ENCODE data around the gene ARHGAP4. TPM values are rescaled to one million over a fixed set of nuclear protein-coding genes. Genes with fewer than 3 reads are reported as not detected.

The ARHGAP4 gene
- total RNA-seq, 4 donors from 2014 or later, result 44.9 to 52.4 (median 49.9) TPM

GRCh38 chrX:153945956-153946943 is 20.2 kb upstream of the ARHGAP4 start:
- intact Hi-C loops (cut with DNase I; ENCODE audit: low total_unique reads), result no loop called here
- Histone ChIP-seq H3K4me3 (no peak overlapping the region), H3K36me3 (no peaks in the 10 kb centered on the region), H3K27ac (peak overlapping the region; percentile 24 to 71 (median 52)), H3K27me3 (no peaks in the 10 kb centered on the region), H3K9me3 (no peaks in the 10 kb centered on the region), H3K4me1 (peaks cover 0 to 12% (median 0%) of the 10 kb centered on the region in 4 donors)
- no peak for DNase-seq
- in situ Hi-C loops (cut with MboI; ENCODE audit: low pct_ligation_motif_present in 1 of 4, low pct_unique_long_range_greater_than_20kb in 1 of 4, low sequenced_read_pairs in 3 of 4), result loop anchor here in 1 of 4 donors (25.0 kb wide), 2 partner anchors 159 to 984 kb away; partner anchors contain the start of genes IDH3G, SRPK3 and SSR4
- 89% methylated on average over 24 of the region's 24 CpGs; no CpG with 5 or more reads in 1 of the 2 donors for WGBS, 2 donors (ENCODE audit: low coverage in 1 of 2)
- TF ChIP-seq EP300 (IDR thresholded peaks at IDR 0.05; ENCODE audit: low read depth), result no peak
- TF ChIP-seq POLR2A (IDR thresholded peaks at IDR 0.05), result no peak
- no peak for TF ChIP-seq POLR2AphosphoS5 (IDR thresholded peaks at IDR 0.05)
- no peak for TF ChIP-seq CTCF (IDR thresholded peaks at IDR 0.05)

DNA sequence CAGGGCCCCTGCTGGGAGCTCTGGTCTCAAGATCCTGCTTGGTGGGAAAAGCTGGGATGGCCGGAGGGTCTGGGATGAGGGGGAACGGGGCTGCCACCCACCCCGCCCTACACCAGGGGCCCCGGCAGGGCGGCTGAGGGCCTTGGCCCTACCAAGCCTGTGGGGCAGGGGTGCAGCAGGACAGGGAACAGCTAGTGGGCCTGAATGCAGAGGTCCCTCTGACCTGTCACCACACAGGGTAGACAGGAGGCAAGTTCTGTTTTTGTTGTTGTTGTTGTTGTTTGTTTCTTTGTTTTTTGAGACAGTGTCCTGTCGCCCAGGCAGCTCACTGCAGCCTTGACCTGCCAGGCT is 18.7 kb upstream of the ARHGAP4 start:
- in situ Hi-C loops (cut with MboI; ENCODE audit: low pct_ligation_motif_present in 1 of 4, low pct_unique_long_range_greater_than_20kb in 1 of 4, low sequenced_read_pairs in 3 of 4), result loop anchor here in 1 of 4 donors (25.0 kb wide), 2 partner anchors 157 to 982 kb away; partner anchors contain the start of genes IDH3G, SRPK3 and SSR4
- Histone ChIP-seq H3K27ac (peak overlapping the region in 3 of 4 donors; percentile 48 to 63 (median 51)), H3K27me3 (no peaks in the 10 kb centered on the region), H3K4me1 (peaks cover 0 to 10% (median 0%) of the 10 kb centered on the region in 4 donors), H3K36me3 (no peaks in the 10 kb centered on the region), H3K4me3 (peak overlapping the region in 2 of 4 donors; percentile 23 to 42), H3K9me3 (no peaks in the 10 kb centered on the region)
- WGBS, 2 donors (ENCODE audit: low coverage in 1 of 2), result 51% methylated on average over 3 of the region's 6 CpGs; no CpG with 5 or more reads in 1 of the 2 donors
- no peak for DNase-seq
- no peak for TF ChIP-seq POLR2AphosphoS5 (IDR thresholded peaks at IDR 0.05)
- no peak for TF ChIP-seq EP300 (IDR thresholded peaks at IDR 0.05; ENCODE audit: low read depth)
- no peak for TF ChIP-seq POLR2A (IDR thresholded peaks at IDR 0.05)
- TF ChIP-seq CTCF (IDR thresholded peaks at IDR 0.05), result no peak
- intact Hi-C loops (cut with DNase I; ENCODE audit: low total_unique reads), result no loop called here

GRCh38 chrX:153944140-153944799 is 18.2 kb upstream of the ARHGAP4 start, which contains the start of gene RENBP:
Gene RENBP, minus strand, starts transcription at chrX:153944643. Its CDS starts 33 bp downstream, at chrX:153944610.
- Histone ChIP-seq H3K27ac (peak within 1 kb of the TSS; percentile 25 to 63 (median 50)), H3K4me1 (peaks cover 0 to 8% (median 0%) of the 10 kb centered on the region in 4 donors), H3K27me3 (no peaks in the 10 kb centered on the region), H3K36me3 (no peaks in the 10 kb centered on the region), H3K4me3 (peak within 1 kb of the TSS in 3 of 4 donors; percentile 21 to 42 (median 23)), H3K9me3 (no peaks in the 10 kb centered on the region)
- peak; percentile 61 for DNase-seq
- 42% methylated on average over 29 of the region's 31 CpGs; no CpG with 5 or more reads in 1 of the 2 donors for WGBS, 2 donors (ENCODE audit: low coverage in 1 of 2)
- in situ Hi-C loops (cut with MboI; ENCODE audit: low pct_ligation_motif_present in 1 of 4, low pct_unique_long_range_greater_than_20kb in 1 of 4, low sequenced_read_pairs in 3 of 4) (loop anchor here in 1 of 4 donors (25.0 kb wide), 2 partner anchors 157 to 982 kb away; partner anchors contain the start of genes IDH3G, SRPK3 and SSR4), intact Hi-C loops (cut with DNase I; ENCODE audit: low total_unique reads) (no loop called here)
- no peak for TF ChIP-seq EP300 (IDR thresholded peaks at IDR 0.05; ENCODE audit: low read depth)
- no peak for TF ChIP-seq POLR2A (IDR thresholded peaks at IDR 0.05)
- no peak for TF ChIP-seq CTCF (IDR thresholded peaks at IDR 0.05)
- no peak for TF ChIP-seq POLR2AphosphoS5 (IDR thresholded peaks at IDR 0.05)
